Fibroblast of lung (primary cell): ENCODE measurements around the gene RTP1. TPM values are rescaled to one million over a fixed set of nuclear protein-coding genes. Genes with fewer than 3 reads are reported as not detected.
A peak's percentile ranks its signal among the peaks of the same experiment; 100 is the strongest.

ENCODE experiments used
- DNase-seq, 2 donors: peaks; one replicate each; pipeline versions ENCODE4 v3.0.0 to v3.0.0-alpha.2; 2010; ENCODE audit warnings: low read depth in 2 of 2
- H2AFZ ChIP-seq: 2 replicates; pipeline ENCODE4 v1.5.1; 2012; ENCODE audit warnings: low read length, control low read depth, inconsistent platforms
- H3K27ac ChIP-seq: 2 replicates; pipeline ENCODE4 v1.5.1; 2011; ENCODE audit warnings: low read length, control low read depth; ENCODE audit not compliant: insufficient read depth
- H3K27me3 ChIP-seq: 2 replicates; pipeline ENCODE4 v1.5.1; 2011; ENCODE audit warnings: mild to moderate bottlenecking, low read length; ENCODE audit not compliant: control insufficient read depth, insufficient read depth
- H3K36me3 ChIP-seq: 2 replicates; pipeline ENCODE4 v1.5.1; 2011; ENCODE audit warnings: low read length; ENCODE audit not compliant: control insufficient read depth, insufficient read depth
- H3K4me1 ChIP-seq: 2 replicates; pipeline ENCODE4 v1.5.1; 2011; ENCODE audit warnings: low read length; ENCODE audit not compliant: control insufficient read depth, insufficient read depth; ENCODE audit errors: extremely low read depth
- H3K4me2 ChIP-seq: 2 replicates; pipeline ENCODE4 v1.5.1; 2011; ENCODE audit warnings: low read length, control low read depth; ENCODE audit not compliant: insufficient read depth; ENCODE audit errors: extremely low read depth
- H3K4me3 ChIP-seq, 4 experiments: fragments of 200-600 bp in 1 of 4; sonication (generic) in 1 of 4; replicated peaks in 1 of 4; 2 replicates each; pipeline ENCODE4 v1.5.1; 2011 to 2016; ENCODE audit warnings: low read length in 4 of 4, low read depth in 3 of 4, mild to moderate bottlenecking in 3 of 4, control low read depth in 2 of 4, inconsistent platforms in 1 of 4, mixed read lengths in 1 of 4; ENCODE audit not compliant: insufficient read depth in 1 of 4; ENCODE audit errors: control extremely low read depth in 1 of 4
- H3K79me2 ChIP-seq: 2 replicates; pipeline ENCODE4 v1.5.1; 2012; ENCODE audit warnings: mild to moderate bottlenecking, low read length, inconsistent platforms; ENCODE audit not compliant: control insufficient read depth, insufficient read depth
- H3K9ac ChIP-seq: 2 replicates; pipeline ENCODE4 v1.5.1; 2011; ENCODE audit warnings: mild to moderate bottlenecking, low read length, control low read depth; ENCODE audit not compliant: insufficient read depth
- H3K9me3 ChIP-seq: 2 replicates; pipeline ENCODE4 v1.5.1; 2012; ENCODE audit warnings: low read depth, low read length; ENCODE audit not compliant: control insufficient read depth, insufficient read depth
- H4K20me1 ChIP-seq: 2 replicates; pipeline ENCODE4 v1.5.1; 2011; ENCODE audit warnings: low read length; ENCODE audit not compliant: control insufficient read depth, insufficient read depth; ENCODE audit errors: extremely low read depth
- EZH2 ChIP-seq: IDR thresholded peaks from 2 replicates; pipeline ENCODE4 v1.5.1; 2012; ENCODE audit warnings: low read length, control low read depth, mild to moderate bottlenecking; ENCODE audit errors: missing control alignments
- polyA plus RNA-seq, 2 donors: library from polyadenylated mRNA; depleted of rRNA in 1 of 2; stranded (reverse) in 1 of 2; unstranded in 1 of 2; fragments of >200 nt; gene quantifications; 2 replicates each; pipeline ENCODE4 v1.2.1, GENCODE V29; 2011 to 2012; ENCODE audit warnings: missing spikeins in 1 of 2
- total RNA-seq: library from RNA; depleted of rRNA; stranded (reverse); fragments of >200 nt; gene quantifications from 2 replicates; pipeline ENCODE4 v1.2.1, GENCODE V29; 2014
- TF ChIP-seq, protein P1 (sequence below), 2 donors: IDR thresholded peaks in 1 of 2; conservative IDR thresholded peaks in 1 of 2; 1 replicate in 1 of 2; 2 replicates in 1 of 2; pipeline ENCODE4 v1.5.1; 2011 to 2012; ENCODE audit warnings: low read length in 2 of 2, control low read depth in 1 of 2, inconsistent platforms in 1 of 2, low read depth in 1 of 2, mild to moderate bottlenecking in 1 of 2

The RTP1 gene
- total and polyA plus RNA-seq, 2 donors (not counting 1 experiment from before 2014, with no cell fraction given): under 0.01 TPM; not detected in 1

DNA sequence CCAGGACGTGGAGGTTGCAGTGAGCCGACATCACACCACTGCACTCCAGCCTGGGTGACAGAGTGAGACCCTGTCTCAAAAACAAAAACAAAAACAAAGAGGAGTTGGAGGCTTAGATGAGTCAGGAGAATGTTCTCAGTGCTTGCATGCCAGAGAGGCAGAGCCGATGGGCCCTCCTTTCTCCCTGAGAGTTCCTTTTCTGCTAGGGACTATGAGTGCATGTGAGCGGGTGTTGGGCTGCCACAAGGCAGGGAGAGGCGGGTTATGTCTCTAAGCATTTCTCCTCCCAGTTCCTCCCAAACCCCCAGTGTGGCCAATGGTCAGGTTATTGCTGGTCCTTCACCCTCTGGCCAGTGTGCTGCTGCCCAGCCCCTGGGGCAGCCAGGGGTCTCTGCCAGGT, 45.1 kb downstream of the RTP1 start:
- Histone ChIP-seq H3K27me3 (no peaks in the 10 kb centered on the region), H3K4me3 (no peak overlapping the region), H3K79me2 (no peaks in the 10 kb centered on the region), H3K27ac (no peak overlapping the region), H3K4me2 (no peak overlapping the region), H4K20me1 (no peaks in the 10 kb centered on the region), H3K9me3 (no peaks in the 10 kb centered on the region), H3K9ac (no peak overlapping the region), H3K36me3 (peaks cover 4% of the 10 kb centered on the region), H3K4me1 (no peaks in the 10 kb centered on the region), H2AFZ (no peak overlapping the region)
- no peak for DNase-seq
- TF ChIP-seq, protein P1, sequence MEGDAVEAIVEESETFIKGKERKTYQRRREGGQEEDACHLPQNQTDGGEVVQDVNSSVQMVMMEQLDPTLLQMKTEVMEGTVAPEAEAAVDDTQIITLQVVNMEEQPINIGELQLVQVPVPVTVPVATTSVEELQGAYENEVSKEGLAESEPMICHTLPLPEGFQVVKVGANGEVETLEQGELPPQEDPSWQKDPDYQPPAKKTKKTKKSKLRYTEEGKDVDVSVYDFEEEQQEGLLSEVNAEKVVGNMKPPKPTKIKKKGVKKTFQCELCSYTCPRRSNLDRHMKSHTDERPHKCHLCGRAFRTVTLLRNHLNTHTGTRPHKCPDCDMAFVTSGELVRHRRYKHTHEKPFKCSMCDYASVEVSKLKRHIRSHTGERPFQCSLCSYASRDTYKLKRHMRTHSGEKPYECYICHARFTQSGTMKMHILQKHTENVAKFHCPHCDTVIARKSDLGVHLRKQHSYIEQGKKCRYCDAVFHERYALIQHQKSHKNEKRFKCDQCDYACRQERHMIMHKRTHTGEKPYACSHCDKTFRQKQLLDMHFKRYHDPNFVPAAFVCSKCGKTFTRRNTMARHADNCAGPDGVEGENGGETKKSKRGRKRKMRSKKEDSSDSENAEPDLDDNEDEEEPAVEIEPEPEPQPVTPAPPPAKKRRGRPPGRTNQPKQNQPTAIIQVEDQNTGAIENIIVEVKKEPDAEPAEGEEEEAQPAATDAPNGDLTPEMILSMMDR (conservative IDR thresholded peaks at IDR 0.05 in 1 of 2, IDR thresholded peaks at IDR 0.05 in 1 of 2; ENCODE audit: low read depth in 1 of 2, low read length in 2 of 2): no peak
- TF ChIP-seq EZH2: no peak

DNA sequence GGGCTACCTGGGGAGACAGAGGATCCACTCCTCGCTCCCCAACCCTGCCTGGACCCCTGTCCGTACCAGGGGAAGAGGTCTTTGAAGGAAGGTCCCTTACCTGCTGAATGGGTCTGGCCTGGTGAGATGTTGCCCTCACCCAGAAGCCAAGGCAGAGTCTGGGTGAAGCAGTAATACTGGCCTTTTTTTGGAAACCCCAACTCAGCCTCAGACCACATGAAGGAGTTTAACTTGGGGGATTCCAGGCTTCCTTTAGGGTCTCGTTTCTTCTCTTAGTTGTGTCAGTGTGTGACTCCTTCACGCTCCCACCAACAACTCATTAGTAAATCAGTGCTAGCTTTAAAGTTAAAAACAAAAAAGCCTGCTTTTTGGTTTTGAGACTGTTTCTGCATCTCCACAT, 45.6 kb downstream of the RTP1 start:
- no peak overlapping the region for H3K4me3 ChIP-seq
- DNase-seq: no peak
- H3K9ac ChIP-seq: no peak overlapping the region
- no peak for TF ChIP-seq EZH2
- TF ChIP-seq, protein P1 (conservative IDR thresholded peaks at IDR 0.05 in 1 of 2, IDR thresholded peaks at IDR 0.05 in 1 of 2; ENCODE audit: low read depth in 1 of 2, low read length in 2 of 2): no peak
- H3K4me2 ChIP-seq: no peak overlapping the region
- H3K4me1 ChIP-seq: no peaks in the 10 kb centered on the region
- H2AFZ ChIP-seq: no peak overlapping the region
- H3K27me3 ChIP-seq: no peaks in the 10 kb centered on the region
- no peaks in the 10 kb centered on the region for H3K79me2 ChIP-seq
- H4K20me1 ChIP-seq: no peaks in the 10 kb centered on the region
- H3K27ac ChIP-seq: no peak overlapping the region
- H3K9me3 ChIP-seq: no peaks in the 10 kb centered on the region
- H3K36me3 ChIP-seq: peaks cover 4% of the 10 kb centered on the region

DNA sequence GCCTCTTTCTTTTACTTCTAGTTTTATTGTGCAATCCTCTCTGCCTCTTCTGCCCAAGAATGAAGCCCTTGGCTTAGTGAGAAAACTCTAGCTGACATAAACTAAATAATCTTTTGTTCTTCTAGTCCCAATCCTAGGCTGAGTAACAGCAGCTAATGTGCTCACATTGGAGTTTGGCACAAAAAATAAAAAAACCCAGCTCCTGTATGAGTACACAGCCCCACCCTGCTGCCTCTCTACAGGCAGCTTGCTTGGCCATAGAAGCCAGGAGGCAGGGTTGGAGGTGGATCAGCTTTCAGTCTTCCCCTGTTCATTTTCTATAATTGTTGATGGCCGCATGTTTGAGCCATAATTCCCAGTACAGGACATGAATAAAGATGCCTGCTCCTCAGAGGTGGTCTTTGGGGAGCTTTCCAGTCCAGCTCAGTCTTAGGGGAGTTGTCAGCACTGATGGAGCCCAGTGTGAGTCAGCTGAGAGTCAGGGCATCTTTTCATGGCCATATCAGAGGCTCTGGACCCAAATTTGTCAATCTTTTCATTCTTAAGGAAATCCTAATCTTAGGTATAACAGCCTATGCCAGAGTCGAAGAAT, 46.7 kb downstream of the RTP1 start:
- H3K9ac ChIP-seq: no peak overlapping the region
- no peaks in the 10 kb centered on the region for H3K9me3 ChIP-seq
- no peaks in the 10 kb centered on the region for H3K27me3 ChIP-seq
- H2AFZ ChIP-seq: no peak overlapping the region
- DNase-seq: peak in 1 of 2 donors; percentile 3
- H3K4me1 ChIP-seq: no peaks in the 10 kb centered on the region
- H3K4me2 ChIP-seq: no peak overlapping the region
- no peaks in the 10 kb centered on the region for H3K79me2 ChIP-seq
- H4K20me1 ChIP-seq: no peaks in the 10 kb centered on the region
- no peak overlapping the region for H3K27ac ChIP-seq
- no peak overlapping the region for H3K4me3 ChIP-seq
- H3K36me3 ChIP-seq: peaks cover 4% of the 10 kb centered on the region
- TF ChIP-seq, protein P1 (conservative IDR thresholded peaks at IDR 0.05 in 1 of 2, IDR thresholded peaks at IDR 0.05 in 1 of 2; ENCODE audit: low read depth in 1 of 2, low read length in 2 of 2): no peak
- no peak for TF ChIP-seq EZH2
